Prostate gland (tissue), 2 donors: ENCODE data around the gene XPO6. TPM values are rescaled to one million over a fixed set of nuclear protein-coding genes. Genes with fewer than 3 reads are reported as not detected.

Source experiments
- DNase-seq: peaks from one replicate; pipeline ENCODE4 v3.0.0-alpha.2; 2019; ENCODE audit warnings: low spot score
- H3K27ac ChIP-seq, 2 donors: fragments of 200-600 bp; sonication (generic); 2 replicates each; pipeline ENCODE4 v1.5.1; 2017 to 2019
- H3K27me3 ChIP-seq: fragments of 200-600 bp; sonication (generic); replicated peaks from 2 replicates; pipeline ENCODE4 v1.5.1; 2019; ENCODE audit not compliant: insufficient read depth
- H3K36me3 ChIP-seq, 2 donors: fragments of 200-600 bp; sonication (generic); 1 replicate in 1 of 2; 2 replicates in 1 of 2; pipeline versions ENCODE4 v1.5.1 to v1.8.1; 2017 to 2019
- H3K4me1 ChIP-seq: fragments of 200-600 bp; sonication (generic); replicated peaks from 2 replicates; pipeline ENCODE4 v1.5.1; 2019
- H3K4me3 ChIP-seq, 2 donors: fragments of 200-600 bp; sonication (generic); 2 replicates each; pipeline ENCODE4 v1.5.1; 2017 to 2019
- H3K9me3 ChIP-seq: fragments of 200-600 bp; sonication (generic); 2 replicates; pipeline ENCODE4 v1.5.1; 2017
- CTCF ChIP-seq, 4 experiments: fragments of 200-600 bp in 2 of 4; fragments of 450-650 bp in 2 of 4; sonication (generic) in 2 of 4; IDR thresholded peaks; 1 replicate in 3 of 4; 2 replicates in 1 of 4; pipeline ENCODE4 v1.5.1; 2016 to 2019; ENCODE audit warnings: antibody characterized with exemption in 4 of 4, mild to moderate bottlenecking in 2 of 4, moderate library complexity in 2 of 4
- POLR2A ChIP-seq: fragments of 450-650 bp; IDR thresholded peaks from one replicate; pipeline ENCODE4 v1.6.1; 2016; ENCODE audit warnings: antibody characterized with exemption, mild to moderate bottlenecking
- POLR2AphosphoS5 ChIP-seq: sonication (generic); formaldehyde crosslinking; IDR thresholded peaks from one replicate; pipeline ENCODE4 v1.6.1; 2017; ENCODE audit warnings: antibody characterized with exemption
- WGBS: methylation state at CpG from one replicate; pipeline ENCODE4 v1.1.5; 2018; 5-methylcytosine and 5-hydroxymethylcytosine counted together
- intact Hi-C: fragments of 100-400 bp; cut with DNase I; formaldehyde crosslinking; loops from one replicate; pipeline ENCODE4 v1.14.2; 2022
- total RNA-seq, 2 donors: library from RNA; depleted of rRNA; stranded (reverse); fragments of >200 nt; gene quantifications; one replicate each; pipeline ENCODE4 v1.1.0, GENCODE V29; 2016

The XPO6 gene
- total RNA-seq, 2 donors from 2014 or later: 51.1 to 145 TPM

DNA sequence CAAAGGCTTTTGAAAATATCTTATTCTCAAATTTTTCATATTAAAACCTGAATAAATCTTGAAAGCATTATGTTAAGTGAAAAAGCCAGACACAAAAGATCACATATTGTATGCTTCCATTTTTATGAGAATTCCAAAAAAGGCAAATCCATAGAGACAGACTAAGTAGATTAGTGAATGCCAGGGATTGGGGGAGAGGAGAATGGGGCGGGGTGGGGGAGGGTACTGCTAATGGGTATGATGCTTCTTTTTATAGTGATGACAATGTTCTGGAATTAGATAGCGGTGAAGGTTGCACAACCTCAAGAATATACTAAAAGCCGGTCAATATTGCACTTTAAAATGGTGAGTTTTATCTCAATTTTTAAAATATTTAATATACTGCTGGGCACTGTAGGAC lies 44.0 kb downstream of the XPO6 start:
- TF ChIP-seq CTCF (IDR thresholded peaks at IDR 0.05) (no peak), POLR2A (no peak), POLR2AphosphoS5 (no peak)
- Histone ChIP-seq H3K27ac (no peak overlapping the region), H3K4me1 (no peaks in the 10 kb centered on the region), H3K9me3 (no peaks in the 10 kb centered on the region), H3K36me3 (peaks cover 6 to 9% of the 10 kb centered on the region in 2 donors), H3K27me3 (no peaks in the 10 kb centered on the region), H3K4me3 (no peak overlapping the region)
- intact Hi-C loops: no loop called here
- 91% methylated on average over 3 of the region's 3 CpGs for WGBS
- DNase-seq: no peak

- 97% methylated on average over 7 of the region's 7 CpGs for whole genome bisulfite sequencing
- intact Hi-C loops: no loop called here
Measured at GRCh38 chr16:28167221-28167620, 44.5 kb downstream of the XPO6 start.

DNA sequence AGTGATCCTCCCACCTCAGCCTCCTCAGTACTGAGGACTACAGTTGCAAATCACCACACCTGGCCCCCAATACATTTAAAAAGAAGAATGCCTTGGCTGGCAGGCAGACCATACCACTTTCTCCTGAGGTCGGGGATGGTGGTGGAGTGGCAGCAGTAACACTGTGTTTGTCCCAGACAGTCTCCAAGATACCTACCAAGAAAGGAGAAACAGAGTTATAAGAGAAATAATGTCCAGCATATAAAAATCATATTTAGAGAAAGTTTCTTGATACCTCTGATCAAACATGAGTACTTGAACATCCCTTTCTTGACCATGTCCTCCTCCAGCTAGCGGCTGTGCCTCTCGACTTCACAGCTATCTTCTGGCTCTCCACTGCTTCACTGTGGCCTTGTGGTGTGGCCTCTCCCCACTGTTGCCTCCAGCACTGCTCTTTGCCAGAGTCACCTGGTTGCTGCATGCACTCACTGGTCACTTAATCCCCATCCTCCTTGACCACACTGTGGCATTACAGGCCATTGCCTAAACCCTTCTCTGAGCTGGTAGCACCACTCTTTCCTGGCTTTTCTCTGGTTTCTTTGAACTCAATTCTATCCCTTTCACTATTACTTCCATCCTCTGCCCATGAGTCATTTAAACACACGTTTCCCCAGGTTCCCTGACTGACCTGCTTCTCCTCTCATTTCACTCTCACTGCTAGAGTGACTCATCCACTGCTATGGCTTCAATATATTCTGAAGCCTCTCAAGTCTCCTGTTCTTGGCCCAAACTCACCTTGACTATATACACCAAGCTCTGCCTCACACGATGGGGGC lies 45.2 kb downstream of the XPO6 start:
- DNase-seq: no peak
- Histone ChIP-seq H3K4me1 (no peaks in the 10 kb centered on the region), H3K27me3 (no peaks in the 10 kb centered on the region), H3K4me3 (no peak overlapping the region), H3K9me3 (no peaks in the 10 kb centered on the region), H3K27ac (no peak overlapping the region), H3K36me3 (peaks cover 6 to 9% of the 10 kb centered on the region in 2 donors)
- TF ChIP-seq POLR2A (no peak), CTCF (IDR thresholded peaks at IDR 0.05) (no peak), POLR2AphosphoS5 (no peak)
- 84% methylated on average over 5 of the region's 5 CpGs for WGBS
- intact Hi-C loops: no loop called here

More at GRCh38 chr16:28167221-28167620, 44.5 kb downstream of the XPO6 start:
- Histone ChIP-seq H3K36me3 (peaks cover 6 to 9% of the 10 kb centered on the region in 2 donors), H3K27me3 (no peaks in the 10 kb centered on the region), H3K27ac (no peak overlapping the region), H3K9me3 (no peaks in the 10 kb centered on the region), H3K4me1 (no peaks in the 10 kb centered on the region), H3K4me3 (no peak overlapping the region)
- TF ChIP-seq CTCF (IDR thresholded peaks at IDR 0.05): no peak
- no peak for TF ChIP-seq POLR2A
- TF ChIP-seq POLR2AphosphoS5: no peak
- no peak for DNase-seq

- Histone ChIP-seq H3K27me3 (no peaks in the 10 kb centered on the region), H3K27ac (no peak overlapping the region), H3K36me3 (peaks cover 6 to 9% of the 10 kb centered on the region in 2 donors), H3K4me3 (no peak overlapping the region), H3K4me1 (no peaks in the 10 kb centered on the region), H3K9me3 (no peaks in the 10 kb centered on the region)
- WGBS: 86% methylated on average over 1 of the region's 1 CpG
- intact Hi-C loops: no loop called here
- DNase-seq: no peak
- no peak for TF ChIP-seq POLR2AphosphoS5
- no peak for TF ChIP-seq POLR2A
- TF ChIP-seq CTCF (IDR thresholded peaks at IDR 0.05): no peak
Measured at GRCh38 chr16:28165598-28165997, 46.2 kb downstream of the XPO6 start.

GRCh38 chr16:28164140-28164539 lies 47.6 kb downstream of the XPO6 start:
- no peaks in the 10 kb centered on the region for H3K9me3 ChIP-seq
- peaks cover 0 to 3% of the 10 kb centered on the region in 2 donors for H3K36me3 ChIP-seq
- no peak for DNase-seq
- no peaks in the 10 kb centered on the region for H3K27me3 ChIP-seq
- intact Hi-C loops: no loop called here
- TF ChIP-seq CTCF (IDR thresholded peaks at IDR 0.05): no peak
- no peak for TF ChIP-seq POLR2AphosphoS5
- TF ChIP-seq POLR2A: no peak
- H3K4me3 ChIP-seq: no peak overlapping the region
- WGBS: 38% methylated on average over 2 of the region's 2 CpGs
- H3K27ac ChIP-seq: no peak overlapping the region
- no peaks in the 10 kb centered on the region for H3K4me1 ChIP-seq
